Lower leg skin (tissue), 3 donors: ENCODE data around the gene GPC4.

ENCODE experiments used
- CTCF ChIP-seq, 3 donors: fragments of 450-650 bp; IDR thresholded peaks; one replicate each; pipeline ENCODE4 v1.5.1; 2016; ENCODE audit warnings: antibody characterized with exemption in 3 of 3, mild to moderate bottlenecking in 3 of 3, moderate library complexity in 2 of 3
- POLR2A ChIP-seq, 2 donors: fragments of 450-650 bp; IDR thresholded peaks; one replicate each; pipeline ENCODE4 v1.6.1; 2016 to 2017; ENCODE audit warnings: antibody characterized with exemption in 2 of 2, mild to moderate bottlenecking in 1 of 2, moderate library complexity in 1 of 2

DNA sequence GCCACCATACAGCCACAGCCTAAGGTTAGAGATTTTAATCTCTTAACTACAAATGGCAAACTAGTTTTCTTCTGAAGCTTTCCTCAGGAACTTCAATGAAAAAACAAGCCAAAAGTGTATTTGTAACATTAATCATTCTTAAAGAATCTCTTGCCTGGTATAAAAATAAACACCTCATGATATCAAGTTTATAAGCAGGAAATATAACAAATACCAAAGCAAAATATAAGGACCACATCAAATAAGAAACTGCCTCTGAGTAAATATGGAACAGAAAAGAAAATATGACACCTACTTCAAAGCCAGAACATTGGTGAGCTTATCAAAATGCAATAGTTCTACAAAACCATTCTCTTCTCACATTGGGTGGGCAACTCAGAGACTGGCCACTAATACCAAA, 89.9 kb downstream of the GPC4 start:
- TF ChIP-seq CTCF (IDR thresholded peaks at IDR 0.05) (no peak), POLR2A (IDR thresholded peaks at IDR 0.05) (no peak)
